Activated T-cell treated with anti-CD3 and anti-CD28 coated beads for 48 hours (primary cell): ENCODE results near the gene ACKR4.
"Not testable (repeated sequence)": the region's sequence is repeated elsewhere in the genome, so short reads cannot be mapped to it uniquely, and the experiment has no call there.

Experiments
- DNase-seq: peaks from one replicate; pipeline ENCODE4 v3.0.0-alpha.2; 2020; ENCODE audit warnings: low read depth

The ACKR4 gene

DNA sequence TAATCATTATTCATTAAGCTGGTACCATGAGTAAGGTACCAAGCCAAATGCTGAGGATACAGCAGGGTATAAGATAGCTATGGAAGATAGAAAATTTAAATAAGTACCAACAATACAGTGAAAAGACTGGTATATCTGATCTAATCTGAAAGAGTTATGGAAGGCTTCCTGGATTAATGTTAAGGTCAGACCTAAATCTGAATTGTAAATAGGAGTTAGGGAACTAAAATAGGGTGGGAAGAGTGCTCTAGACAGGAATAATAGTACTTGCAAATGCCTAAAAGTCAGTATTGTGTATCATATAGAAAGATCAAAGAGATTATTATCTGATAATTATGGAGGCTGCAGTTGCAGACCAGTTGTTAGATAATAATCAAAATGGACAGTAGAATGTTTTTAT is 2.6 kb upstream of the ACKR4 start:
- DNase-seq: no peak

DNA sequence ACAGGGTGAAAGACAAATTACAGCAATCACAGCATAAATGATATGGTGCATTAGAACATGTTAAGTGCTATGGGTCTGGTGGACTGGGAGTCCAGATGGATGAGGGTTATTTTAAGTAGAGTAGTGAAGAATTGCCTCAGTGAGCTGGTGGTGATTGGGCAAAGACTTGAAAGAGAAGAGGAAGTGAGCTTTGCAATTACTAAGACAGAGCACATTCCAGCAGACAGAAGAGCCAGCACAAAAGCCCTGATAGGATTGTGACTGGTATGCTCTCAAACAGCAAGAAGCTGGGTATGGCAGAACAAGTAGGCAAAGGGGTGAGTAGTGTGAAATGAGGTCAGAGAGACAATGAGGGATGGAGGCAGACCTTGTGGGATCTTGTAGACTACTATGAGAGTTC is 2.1 kb upstream of the ACKR4 start:
- DNase-seq: no peak

DNA sequence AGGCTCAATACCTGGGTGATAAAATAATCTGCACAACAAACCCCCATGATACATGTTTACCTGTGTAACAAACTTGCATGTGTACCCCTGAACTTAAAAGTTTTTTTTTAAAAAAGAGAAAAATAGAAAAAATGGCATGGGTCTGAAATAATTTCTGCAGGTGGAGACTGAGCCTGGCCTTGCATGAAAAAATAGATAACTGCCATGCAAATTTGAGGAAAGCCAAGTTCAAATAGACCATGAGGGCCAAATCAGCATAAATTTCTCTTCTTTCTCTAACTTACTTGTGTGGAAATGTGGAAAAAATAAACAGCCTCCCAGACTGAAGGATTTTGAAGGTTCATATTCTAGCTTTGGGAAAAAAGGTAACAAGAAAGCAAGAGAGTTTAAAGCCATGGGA is 744 bp upstream of the ACKR4 start:
- DNase-seq: no peak

DNA sequence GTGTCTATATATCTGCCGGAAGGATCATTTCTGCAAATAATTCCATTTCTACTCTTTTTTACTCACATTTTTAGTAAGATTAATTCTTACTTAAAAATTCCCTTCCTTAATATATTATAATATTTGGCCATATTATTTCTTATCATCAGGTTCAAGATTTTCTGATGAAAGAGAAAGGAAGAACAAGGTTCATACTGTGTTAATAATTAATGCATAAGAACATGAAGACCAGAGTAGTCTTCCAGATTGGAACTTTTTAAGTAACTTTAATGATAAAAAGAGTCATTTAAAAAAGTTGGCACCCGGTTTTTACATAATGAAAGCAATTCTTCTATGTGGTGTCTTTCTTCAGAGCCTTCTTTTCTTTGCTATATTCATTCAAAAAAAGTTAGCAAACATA is 590 bp downstream of the ACKR4 start:
- no peak for DNase-seq

DNA sequence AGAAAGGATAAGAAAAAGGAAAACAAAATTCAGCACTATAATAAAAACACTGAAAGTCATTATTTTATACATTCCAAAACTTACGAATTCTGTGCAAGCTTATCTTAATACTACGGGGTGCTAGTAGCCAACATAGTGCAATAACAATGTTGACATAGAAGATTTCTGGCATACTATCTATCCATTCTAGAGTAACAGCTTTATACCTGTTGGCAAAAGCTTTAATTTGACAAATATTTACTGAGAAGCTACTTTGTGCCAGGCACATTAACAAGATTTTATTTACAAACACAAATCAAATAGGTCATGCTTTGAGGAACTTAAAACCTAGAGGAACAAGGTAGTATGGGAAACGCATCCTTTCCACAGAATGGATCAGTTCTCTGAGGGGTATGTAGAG is 1.1 kb downstream of the ACKR4 start:
- DNase-seq: no peak

DNA sequence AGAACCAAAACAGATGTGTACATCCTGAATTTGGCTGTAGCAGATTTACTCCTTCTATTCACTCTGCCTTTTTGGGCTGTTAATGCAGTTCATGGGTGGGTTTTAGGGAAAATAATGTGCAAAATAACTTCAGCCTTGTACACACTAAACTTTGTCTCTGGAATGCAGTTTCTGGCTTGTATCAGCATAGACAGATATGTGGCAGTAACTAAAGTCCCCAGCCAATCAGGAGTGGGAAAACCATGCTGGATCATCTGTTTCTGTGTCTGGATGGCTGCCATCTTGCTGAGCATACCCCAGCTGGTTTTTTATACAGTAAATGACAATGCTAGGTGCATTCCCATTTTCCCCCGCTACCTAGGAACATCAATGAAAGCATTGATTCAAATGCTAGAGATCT is 3.5 kb downstream of the ACKR4 start:
- not testable (repeated sequence) for DNase-seq

DNA sequence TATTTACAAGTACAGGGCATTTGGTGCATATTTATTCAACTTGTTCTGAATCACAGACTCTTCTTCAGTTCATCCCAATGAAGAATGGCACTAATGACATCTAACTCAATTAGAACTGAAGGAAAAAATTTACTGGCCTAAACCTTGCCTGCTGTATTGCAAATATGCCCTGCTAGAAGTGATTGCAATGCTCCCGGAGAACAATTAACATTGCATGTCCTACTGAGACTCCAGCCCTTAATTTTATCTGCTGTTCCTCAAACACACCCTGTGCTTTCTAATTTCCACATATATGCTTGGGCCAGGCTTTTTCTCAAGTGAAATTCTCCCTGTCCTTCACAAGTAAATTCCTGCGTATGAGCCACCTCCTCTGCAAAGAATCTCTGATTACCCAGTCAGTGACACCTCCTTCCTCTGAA is 8.3 kb downstream of the ACKR4 start:
- no peak for DNase-seq

DNA sequence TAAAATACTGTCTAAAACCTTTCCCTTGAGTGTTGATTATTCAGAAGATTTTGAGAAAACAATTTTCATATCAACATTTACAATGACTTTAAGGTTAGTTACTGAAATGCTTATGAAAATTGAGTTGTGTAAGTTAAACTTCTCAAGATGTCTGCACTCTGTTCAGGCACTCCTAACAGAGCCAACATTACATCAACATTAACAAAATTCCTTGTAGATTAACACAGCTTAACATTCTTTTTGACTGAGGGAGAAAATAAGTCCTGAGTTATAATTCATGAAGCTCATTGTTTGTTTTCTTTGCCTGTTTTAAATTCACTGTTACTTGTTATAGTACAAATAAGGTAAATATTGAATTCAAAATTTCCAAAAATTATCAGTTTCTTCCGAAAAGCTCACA is 9.0 kb downstream of the ACKR4 start:
- DNase-seq: no peak

DNA sequence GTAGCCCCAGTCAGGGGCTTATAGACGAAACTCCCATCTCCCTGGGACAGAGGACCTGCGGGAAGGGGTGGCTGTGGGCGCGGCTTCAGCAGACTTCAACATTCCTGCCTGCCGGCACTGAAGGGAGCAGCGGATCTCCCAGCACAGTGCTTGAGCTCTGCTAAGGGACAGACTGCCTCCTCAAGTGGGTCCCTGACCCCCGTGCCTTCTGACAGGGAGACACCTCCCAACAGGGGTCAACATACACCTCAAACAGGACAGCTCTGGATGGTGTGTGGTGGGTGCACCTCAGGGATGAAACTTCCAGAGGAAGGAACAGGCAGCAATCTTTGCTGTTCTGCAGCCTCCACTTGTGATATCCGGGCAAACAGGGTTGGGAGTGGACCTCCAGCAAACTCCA is 9.6 kb downstream of the ACKR4 start:
- not testable (repeated sequence) for DNase-seq

DNA sequence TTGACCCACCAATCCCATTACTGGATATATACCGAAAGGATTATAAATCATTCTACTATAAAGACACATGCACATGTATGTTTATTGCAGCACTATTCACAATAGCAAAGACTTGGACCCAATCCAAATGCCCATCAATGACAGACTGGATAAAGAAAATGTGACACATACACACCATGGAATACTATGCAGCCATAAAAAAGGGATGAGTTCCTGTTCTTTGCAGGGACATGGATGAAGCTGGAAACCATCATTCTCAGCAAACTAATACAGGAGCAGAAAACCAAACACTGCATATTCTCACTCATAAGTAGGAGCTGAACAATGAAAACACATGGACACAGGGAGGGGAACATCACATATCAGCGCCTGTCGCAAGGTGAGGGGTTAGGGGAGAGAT is 18.2 kb downstream of the ACKR4 start:
- not testable (repeated sequence) for DNase-seq

DNA sequence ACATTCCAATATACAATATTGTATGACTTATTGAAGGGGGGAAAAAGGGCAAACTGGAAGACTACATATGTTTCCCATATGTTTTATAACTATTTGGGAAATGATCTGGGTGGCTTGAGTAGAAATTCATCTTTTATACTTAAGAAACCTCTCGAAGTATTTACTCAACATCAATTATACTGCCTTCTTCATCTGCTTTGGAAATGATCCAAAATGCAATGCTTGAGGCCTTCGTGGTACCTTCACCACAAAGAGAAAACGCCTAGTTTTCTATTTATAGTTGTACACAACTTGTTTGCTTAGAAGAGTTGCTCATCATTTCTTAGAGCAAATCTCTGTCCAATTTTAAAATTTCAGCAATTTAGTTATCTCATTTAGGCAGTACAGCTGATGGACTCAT is 18.8 kb downstream of the ACKR4 start:
- DNase-seq: no peak

DNA sequence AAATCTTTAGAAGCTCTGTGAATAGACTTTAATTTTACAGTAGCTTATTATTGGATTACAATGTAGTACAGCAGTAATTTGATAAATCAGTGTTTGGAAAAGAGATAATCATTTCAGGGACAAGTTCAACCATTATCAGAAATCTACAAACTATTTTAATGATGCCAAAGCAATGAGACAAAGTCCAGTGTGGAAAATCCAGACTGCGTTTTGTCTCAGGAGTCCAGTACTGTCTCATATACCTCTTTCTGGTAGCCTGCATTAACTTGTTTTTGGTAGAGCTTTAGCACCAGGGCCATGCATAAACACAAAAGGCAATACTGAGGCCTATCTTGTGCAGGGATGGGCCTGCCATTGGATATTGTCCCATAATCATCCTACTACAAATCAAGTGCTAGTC is 19.7 kb downstream of the ACKR4 start:
- no peak for DNase-seq

DNA sequence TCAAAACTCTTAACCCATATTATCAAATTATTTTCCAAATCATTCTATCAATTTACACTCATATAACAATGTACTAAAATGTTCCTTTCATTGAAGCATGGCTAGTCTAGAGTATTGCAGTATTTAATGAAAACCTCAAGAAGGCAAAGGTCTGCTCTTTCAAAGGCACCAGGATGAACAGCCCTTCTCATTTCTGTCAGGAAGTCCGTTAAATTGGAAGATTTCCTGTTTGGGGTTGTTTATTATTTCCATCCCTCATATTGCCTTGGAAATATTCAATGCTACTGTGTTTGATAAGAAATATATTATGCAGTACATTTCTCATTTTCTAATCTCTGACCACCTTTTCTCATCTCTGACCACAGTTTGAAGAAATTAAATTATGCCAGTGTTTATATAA is 25.1 kb downstream of the ACKR4 start:
- DNase-seq: no peak

DNA sequence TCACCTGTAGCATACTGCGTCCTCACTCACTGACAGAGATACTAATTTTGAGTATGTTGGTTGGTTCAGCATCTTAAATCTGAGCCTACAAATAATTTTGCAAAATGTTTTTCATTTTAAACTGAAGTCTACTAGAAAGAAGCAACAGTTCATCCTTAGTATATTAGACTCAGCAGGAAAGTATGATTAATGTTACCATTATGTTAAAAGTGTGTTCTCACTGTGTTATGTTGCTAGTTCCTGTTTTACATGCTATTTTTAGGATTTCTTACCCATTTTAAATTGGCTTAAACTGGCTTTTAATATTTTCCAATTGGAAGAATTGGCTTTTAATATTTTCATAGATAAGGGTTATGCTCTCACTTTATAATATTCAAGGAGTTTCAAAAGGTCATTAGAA is 25.7 kb downstream of the ACKR4 start:
- DNase-seq: no peak

DNA sequence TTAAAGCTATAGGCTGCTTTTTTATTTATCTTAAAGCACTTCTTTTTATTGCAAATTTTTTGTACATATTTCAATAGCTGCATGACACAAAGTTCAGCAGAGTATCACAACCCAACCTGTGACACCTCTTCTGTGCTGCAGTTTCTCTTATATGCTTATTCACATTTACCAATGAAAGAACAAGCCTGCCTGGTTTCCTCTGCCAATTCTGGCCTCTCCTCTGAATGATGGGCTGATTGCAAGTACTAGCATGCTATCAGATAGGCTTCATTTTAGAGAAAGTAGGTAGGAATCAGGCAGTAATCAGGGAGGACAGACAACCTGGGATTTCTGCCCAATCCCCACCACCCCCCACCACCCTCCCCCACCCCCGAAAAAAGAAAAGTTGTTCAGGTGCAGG is 26.6 kb downstream of the ACKR4 start:
- DNase-seq: no peak

DNA sequence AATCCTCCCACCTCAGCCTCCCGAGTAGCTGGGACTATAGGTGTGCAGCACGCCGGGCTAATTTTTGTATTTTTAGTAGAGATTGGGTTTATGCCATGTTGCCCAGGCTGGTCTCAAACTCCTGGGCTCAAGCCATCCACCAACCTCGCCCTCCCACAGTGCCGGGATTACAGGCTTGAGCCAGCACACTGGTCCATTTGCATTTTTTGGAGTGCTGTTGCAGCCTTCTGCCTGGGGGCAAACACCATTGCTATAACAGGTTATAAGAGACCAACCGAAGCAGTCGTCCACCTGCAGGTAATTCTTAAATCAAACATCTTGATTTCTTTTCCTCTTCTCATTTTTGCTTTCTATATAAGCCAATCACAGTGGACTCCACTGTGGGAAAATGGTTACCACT is 27.7 kb downstream of the ACKR4 start:
- DNase-seq: no peak

DNA sequence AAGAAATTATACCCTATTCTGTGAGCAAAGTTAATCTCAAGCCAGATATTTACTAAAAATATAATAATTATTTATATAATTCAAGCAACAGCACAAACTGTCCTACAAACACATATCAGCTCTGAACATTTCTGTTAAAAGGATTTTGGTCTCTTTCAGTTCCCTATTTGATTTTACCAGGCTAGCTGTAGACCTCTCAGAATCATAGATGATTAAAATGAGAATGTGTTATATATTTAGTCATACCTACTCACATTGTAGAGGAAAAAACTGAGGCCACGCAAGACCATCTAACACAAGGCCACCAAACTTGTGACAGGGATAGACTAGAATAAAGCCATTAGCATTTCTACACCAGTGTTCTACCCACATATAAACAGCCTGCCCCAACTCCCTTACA is 28.5 kb downstream of the ACKR4 start:
- DNase-seq: no peak

DNA sequence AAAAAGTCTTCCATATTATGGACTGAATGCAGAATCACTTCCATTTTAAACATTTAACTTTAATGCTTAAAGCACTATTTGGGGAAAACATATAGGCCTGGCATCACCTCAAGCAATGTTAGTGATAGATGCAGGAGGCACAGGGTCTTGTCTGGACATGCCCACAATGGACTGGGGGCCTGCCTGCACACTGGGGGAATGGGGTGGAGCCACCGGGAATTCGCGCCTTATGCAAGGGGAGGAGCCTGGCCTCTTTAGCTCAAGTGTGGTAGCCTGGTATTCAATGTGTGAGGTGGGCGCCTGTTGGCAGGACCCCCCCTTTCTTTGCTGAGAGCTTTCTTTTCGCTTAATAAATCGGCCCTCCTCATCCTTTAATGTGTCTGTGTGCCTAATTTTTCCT is 29.9 kb downstream of the ACKR4 start:
- DNase-seq: no peak

DNA sequence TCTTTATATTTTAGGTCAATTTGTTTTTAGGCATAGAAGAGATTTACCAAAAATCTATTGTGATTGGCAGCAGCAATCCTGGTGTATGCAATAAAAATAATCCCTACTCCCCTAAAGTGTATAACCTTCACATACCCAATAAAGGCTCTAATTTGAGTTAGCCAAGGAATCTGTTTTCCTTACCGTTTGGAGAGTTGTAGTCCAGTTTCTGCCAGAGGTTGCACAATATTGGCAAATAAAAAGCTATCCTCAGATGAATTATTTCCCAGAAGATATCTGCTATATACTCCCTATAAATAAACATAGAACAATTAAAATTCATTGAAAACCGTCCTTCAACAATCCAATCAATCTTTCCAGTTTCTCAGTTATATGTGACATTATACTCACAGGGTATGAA is 31.1 kb downstream of the ACKR4 start:
- no peak for DNase-seq

DNA sequence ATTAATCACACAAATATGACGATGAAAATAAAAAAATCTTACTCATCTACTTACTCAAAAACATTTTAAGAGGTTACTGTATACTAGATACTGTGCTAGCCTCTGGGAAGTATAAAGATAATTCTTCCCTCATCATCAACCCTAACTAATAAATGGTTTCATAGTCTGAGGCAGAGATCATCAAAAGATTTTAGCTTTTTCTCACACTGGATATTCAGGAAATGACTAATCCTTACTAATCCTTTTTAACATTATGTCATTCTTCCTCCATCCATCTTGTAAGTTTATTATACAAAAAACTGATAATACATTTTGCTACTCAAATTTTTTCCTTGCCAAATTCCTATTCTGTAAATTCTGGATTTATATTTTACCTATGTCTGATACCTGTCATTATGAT is 32.9 kb downstream of the ACKR4 start:
- DNase-seq: no peak

DNA sequence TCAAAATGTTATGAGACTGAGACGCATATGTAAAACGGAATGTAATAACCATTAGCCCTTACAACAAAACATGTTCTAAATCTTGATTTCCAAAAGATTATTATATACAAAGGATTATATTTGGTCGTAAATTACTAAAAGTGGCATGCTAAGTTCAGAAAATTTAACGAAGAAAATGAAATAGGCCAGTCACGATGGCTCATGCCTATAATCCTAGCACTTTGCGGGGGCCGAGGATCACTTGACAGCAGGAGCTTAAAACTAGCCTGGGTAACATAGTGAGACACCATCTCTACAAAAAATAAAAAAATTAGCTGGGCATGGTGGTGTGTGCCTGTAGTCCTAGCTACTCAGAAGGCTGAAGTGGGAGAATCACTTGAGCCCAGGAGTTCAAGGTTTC is 33.5 kb downstream of the ACKR4 start:
- no peak for DNase-seq

DNA sequence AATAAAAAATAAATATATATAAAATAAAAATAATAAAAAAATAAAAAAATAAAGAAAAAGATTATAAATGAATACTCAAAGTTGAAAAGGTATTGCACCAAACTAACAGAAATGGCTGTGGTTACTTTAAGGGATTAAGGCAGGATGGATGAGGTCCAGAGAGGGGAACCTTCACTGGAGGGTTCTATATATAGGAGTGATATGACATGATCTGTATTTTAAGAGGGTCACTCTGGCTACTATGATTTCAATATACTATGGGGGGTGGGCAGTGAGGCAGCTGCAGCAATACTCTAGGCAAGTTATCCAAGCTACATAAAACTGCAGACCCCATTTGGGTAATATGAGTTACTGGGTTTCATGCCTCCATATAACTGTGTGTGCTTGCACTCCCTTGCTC is 38.0 kb downstream of the ACKR4 start:
- no peak for DNase-seq

DNA sequence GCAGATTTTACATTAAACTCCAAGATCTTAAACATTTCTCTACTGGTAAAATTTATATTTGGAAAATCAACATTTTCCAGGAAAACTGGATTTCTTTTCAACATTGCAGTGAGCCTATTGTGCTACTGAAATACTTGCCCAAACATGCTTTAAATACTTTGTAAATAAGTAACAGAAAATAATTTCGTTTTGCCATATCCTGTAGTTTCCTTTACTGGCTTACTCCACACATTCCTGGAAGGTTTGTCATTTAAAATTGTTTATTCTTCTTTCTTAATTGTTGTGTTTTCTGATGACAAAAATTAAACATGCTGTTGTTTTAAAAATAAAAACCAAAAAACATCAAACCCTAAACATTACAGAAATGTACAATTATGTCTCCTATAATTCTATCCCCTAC is 40.5 kb downstream of the ACKR4 start:
- no peak for DNase-seq

DNA sequence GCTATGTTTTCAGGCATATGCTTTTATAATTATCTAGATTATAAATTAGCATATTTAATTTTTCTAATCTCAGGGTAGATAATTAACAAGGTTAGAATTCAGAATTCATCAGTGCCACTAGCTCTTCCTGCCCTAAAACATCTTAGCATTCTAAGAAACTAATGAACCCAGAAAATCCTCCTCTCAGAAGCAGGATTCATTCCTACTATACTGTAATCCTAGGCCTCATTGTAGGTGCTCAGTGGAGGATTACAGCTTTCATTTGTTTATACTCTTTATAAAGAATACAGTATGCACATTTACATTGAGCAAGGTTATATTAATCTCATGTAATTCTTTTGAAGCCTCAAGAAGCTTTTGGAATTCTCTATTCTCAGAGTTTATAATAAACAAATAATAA is 41.6 kb downstream of the ACKR4 start:
- no peak for DNase-seq

DNA sequence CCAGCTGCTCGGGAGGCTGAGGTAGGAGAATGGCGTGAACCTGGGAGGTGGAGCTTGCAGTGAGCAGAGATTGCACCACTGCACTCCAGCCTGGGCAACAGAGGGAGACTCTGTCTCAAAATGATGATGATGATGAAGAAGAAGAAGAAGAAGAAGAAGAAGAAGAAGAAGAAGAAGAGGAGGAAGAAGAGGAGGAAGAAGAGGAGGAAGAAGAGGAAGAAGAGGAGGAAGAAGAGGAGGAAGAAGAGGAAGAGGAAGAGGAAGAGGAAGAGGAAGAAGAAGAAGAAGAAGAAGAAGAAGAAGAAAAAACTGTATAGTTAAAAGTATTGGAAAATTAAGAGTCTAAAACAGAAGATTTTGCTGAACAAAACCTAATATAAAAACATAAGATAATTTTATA is 44.4 kb downstream of the ACKR4 start:
- DNase-seq: not testable (repeated sequence)
